NCI-H524 (cell line): ENCODE data around the gene MAP7D1.

Experiments used
- DNase-seq, 2 experiments: peaks; one replicate each; lab custom pipeline; 2025; lab: John Stamatoyannopoulos, UW

MAP7D1 gene

GRCh38 chr1:36155408-36156328 lies at the start of gene MAP7D1:
Gene MAP7D1 (plus strand): TSS chr1:36156160. CDS start chr1:36156418, 258 bp downstream.
- DNase-seq: peak; percentile 31 to 66

- DNase-seq: no peak
Measured at GRCh38 chr1:36106269-36106668, 49.7 kb upstream of the MAP7D1 start.

- DNase-seq: no peak
Measured at GRCh38 chr1:36107394-36107793, 48.6 kb upstream of the MAP7D1 start.

GRCh38 chr1:36108314-36108713 lies 47.6 kb upstream of the MAP7D1 start:
- no peak for DNase-seq

GRCh38 chr1:36109041-36109679 lies 46.8 kb upstream of the MAP7D1 start:
- no peak for DNase-seq

- no peak for DNase-seq
Measured at GRCh38 chr1:36111151-36111550, 44.8 kb upstream of the MAP7D1 start.

GRCh38 chr1:36112823-36113222 lies 43.1 kb upstream of the MAP7D1 start:
- DNase-seq: no peak

GRCh38 chr1:36114371-36114770 lies 41.6 kb upstream of the MAP7D1 start:
- DNase-seq: no peak

DNA sequence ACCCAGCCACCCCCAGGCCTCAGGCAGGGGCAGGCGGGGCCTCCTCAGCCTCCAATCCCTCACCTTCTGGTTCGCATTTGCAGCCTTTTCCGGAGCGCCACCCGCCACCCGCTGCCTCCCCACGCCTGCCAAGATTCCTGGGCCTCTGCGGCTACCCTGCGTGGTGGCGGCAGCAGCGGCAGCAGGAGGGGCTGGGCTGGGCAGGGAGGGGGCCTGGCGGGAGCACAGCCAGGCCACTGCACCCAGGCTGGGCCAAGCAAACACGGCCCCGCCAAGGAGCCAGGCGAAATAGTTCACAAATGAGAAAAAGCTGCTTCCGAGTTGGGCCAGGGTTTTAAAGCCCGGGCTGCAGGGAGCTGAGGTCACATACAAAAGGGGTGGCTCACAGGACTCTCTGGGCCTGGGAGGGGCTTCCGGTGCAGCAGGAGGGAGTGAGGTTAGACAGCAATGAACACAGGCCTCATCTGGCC lies 40.7 kb upstream of the MAP7D1 start:
- no peak for DNase-seq

- no peak for DNase-seq
Measured at GRCh38 chr1:36115931-36116330, 40.0 kb upstream of the MAP7D1 start.

DNA sequence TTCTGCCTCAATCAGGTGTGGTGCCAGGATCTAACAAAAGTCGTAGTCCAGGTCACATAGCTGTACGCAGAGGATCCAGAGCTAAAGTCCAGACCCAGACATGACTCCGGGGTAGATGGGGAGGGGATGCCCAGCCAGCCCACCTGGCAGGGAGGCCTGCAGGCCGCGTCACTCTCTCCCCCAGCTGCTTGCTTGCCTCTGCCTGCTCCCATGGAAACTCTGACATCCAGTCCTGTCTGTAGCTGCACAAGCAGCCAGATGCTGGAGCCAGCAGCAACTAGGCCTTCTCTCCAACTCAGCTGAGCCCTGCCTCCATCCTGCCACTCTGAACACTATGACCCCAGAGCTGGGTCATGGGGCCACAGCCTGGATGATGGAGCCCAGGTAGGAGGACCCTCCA lies 39.1 kb upstream of the MAP7D1 start:
- no peak for DNase-seq

- peak in 1 of 2 experiments; percentile 18 for DNase-seq
Measured at GRCh38 chr1:36118447-36119204, 37.3 kb upstream of the MAP7D1 start.

GRCh38 chr1:36119456-36119855 lies 36.5 kb upstream of the MAP7D1 start:
- DNase-seq: no peak

DNA sequence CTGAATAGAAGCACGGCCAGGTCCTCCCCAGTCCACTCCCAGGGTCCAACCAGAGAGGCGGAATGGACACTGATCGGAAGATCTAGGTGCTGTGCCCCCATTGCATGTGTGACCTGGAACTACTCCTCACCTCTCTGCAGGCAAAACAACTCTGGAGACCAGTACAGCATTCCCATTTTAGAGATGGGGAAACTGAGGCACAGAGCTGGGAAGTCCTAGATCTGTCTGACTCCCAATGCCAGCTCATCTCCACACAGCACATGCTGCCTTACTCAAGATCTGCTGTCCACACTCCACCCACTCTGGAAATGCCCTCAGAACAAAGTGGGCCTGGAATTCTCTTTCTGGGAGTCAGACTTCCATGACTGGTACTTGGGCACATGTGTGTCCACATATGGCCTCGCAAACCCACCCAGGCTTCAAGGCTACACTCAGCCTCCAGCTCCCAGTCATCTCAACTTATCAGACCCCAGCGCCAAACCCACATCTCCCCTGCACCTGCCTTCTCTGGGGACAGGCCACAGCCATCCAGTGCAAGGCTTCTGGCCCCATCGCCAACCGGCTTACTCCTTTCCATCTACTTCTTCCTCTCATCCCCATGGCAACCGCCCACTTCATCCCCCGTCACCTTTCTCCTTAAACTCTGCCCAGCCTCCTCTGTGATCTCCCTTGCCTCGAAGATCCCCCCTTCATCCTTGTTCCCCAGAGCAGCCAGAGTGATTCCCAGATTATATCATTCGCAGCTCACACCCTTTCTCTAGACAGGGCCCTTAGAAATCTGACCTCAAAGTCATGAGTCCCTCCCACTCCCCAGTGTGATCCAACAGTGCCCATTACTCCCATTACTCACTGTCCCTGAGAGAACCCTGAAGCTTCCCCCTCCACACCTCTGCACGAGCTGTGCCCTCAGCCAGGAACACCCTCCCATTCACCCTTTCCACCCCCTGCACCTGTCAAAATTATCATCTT lies 33.6 kb upstream of the MAP7D1 start:
- no peak for DNase-seq

- DNase-seq: no peak
Measured at GRCh38 chr1:36123356-36123755, 32.6 kb upstream of the MAP7D1 start.

DNA sequence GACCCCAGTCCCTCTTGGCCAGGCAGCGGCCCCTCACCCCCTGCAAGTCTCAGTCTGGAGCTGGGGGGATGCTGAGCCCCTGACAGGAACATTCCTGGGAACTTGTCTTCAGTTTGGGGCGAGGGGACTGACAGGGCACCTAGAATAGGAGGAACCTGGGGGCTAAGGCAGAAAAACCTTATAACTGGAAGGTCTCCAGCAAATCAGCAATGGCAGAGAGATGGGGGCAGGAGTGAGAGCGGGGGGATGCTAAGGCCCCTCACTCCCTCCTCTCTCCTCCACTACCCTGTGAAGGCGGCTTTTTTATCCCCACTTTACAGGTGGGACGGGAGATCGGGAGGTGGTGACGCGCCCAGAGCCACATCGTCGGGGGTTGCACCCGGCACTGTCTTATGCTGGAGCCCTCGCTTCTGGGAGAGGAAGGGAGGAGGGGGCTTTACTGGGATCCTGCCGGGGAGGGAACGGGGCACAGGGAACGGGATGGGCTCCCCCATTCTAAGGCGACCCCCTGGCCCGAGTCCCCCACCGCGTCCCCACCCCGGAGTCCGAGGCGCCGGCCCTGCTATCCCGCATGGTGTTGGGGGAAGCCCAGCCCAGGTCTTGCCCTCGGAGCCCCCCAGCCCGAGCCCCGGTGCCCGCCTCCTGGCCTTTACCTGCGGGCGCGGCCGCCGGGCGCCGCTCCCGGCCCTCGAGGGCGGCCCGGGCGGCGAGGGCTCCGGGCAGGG lies 31.4 kb upstream of the MAP7D1 start:
- DNase-seq: no peak

- DNase-seq: no peak
Measured at GRCh38 chr1:36125129-36125991, 30.6 kb upstream of the MAP7D1 start, which contains the start of gene COL8A2. Gene COL8A2 (minus strand): TSS chr1:36125222. CDS start chr1:36100242, 24,980 bp downstream.

DNA sequence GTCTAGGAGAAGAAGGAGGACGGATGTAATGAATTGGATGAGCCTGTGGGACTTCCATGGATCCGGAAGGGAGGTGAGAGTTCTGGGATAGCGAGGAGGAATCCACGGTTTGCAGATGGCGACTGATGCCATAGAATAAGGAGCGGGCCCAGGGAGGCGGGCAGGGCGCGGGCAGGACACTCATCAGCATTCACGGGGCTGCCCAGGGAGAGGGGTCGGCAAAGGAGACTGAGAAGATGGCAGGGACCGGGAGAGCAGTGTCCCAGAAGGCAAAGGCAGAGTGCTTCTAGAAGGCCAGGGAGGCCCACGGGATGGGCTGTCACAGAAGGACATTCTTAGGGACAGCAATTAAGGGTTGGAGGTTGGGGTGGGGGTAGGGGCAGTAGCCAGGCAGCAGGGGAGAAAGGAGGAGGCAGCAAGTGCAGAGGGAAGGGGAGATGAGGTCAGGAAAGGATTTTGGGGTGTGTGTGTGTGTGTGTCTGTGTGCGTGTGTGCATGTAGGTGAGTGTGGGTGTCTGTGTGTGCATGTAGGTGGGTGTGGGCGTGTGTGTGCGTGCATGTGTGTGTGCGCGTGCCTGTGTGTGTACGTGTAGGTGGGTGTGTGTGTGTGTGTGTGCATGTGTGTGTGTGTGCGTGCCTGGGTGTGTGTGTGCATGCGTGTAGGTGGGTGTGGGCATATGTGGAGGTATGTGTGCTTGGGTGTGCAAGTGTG lies 29.8 kb upstream of the MAP7D1 start:
- DNase-seq: no peak
